Peyer's patch (tissue), 4 donors: ENCODE results near the gene NFIB.

Experiments used
- POLR2A ChIP-seq, 2 donors: fragments of 450-650 bp; IDR thresholded peaks; one replicate each; pipeline ENCODE4 v1.5.1; 2017; ENCODE audit warnings: antibody characterized with exemption in 2 of 2, mild to moderate bottlenecking in 2 of 2, moderate library complexity in 2 of 2
- TF ChIP-seq, protein P1 (sequence below), 6 experiments: fragments of 450-650 bp in 4 of 6; fragments of 200-600 bp in 2 of 6; sonication (generic) in 1 of 6; IDR thresholded peaks; one replicate each; pipeline ENCODE4 v1.5.1; 2017 to 2019; ENCODE audit warnings: antibody characterized with exemption in 6 of 6, mild to moderate bottlenecking in 3 of 6, moderate library complexity in 1 of 6

DNA sequence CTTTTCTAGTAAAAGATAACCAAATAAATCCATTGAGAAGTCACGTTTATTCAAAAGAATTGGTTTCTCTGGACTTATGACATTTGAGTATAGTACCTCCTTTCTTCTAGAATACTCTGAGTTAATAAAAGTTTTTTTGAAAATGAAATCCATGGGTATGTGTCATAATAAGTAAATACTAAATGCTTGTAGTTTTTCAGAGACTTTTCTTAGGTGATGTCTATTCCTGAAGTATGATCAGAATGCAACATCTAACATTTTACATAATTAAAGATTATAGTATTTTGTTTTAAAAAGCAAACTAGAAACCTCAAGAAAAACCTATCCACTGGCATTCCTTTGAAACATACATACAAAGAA, 63.2 kb downstream of the NFIB start:
- TF ChIP-seq, protein P1, sequence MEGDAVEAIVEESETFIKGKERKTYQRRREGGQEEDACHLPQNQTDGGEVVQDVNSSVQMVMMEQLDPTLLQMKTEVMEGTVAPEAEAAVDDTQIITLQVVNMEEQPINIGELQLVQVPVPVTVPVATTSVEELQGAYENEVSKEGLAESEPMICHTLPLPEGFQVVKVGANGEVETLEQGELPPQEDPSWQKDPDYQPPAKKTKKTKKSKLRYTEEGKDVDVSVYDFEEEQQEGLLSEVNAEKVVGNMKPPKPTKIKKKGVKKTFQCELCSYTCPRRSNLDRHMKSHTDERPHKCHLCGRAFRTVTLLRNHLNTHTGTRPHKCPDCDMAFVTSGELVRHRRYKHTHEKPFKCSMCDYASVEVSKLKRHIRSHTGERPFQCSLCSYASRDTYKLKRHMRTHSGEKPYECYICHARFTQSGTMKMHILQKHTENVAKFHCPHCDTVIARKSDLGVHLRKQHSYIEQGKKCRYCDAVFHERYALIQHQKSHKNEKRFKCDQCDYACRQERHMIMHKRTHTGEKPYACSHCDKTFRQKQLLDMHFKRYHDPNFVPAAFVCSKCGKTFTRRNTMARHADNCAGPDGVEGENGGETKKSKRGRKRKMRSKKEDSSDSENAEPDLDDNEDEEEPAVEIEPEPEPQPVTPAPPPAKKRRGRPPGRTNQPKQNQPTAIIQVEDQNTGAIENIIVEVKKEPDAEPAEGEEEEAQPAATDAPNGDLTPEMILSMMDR (IDR thresholded peaks at IDR 0.05) = no peak
- no peak for TF ChIP-seq POLR2A (IDR thresholded peaks at IDR 0.05)
